Measurements from ENCODE around the gene MCTP1. TPM values are rescaled to one million over a fixed set of nuclear protein-coding genes. Genes with fewer than 3 reads are reported as not detected.

Gene MCTP1
- total RNA-seq, 1 experiment from 2014 or later = 2.5 TPM

DNA sequence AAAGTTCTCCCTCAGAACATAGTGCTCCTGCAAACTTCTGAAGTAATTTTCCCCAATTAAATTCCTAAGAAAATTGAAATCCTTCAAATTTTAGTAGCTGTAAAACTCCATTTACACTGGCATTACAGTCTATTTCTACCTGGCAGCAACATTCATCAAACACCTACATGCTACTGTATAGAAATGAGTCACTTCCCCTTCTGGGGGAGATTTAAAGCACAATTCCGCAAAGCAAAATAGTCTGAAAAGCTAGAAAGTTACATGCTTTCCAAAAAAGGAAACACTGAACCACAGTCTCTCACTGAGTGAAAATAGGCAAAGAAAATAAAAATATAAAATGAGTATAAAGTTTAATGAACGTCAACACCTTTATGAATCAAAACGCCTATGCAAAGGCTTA is 43.3 kb downstream of the MCTP1 start:
- WGBS (ENCODE audit: extremely low coverage, insufficient read length, low lambda C conversion rate) = no CpG with 5 or more reads among the region's 3 CpGs
- no peak overlapping the region for H3K14ac ChIP-seq (ENCODE audit: insufficient read depth, low read length)
- H2BK12ac ChIP-seq (ENCODE audit: insufficient read length, low read depth, low read length) = no peak overlapping the region
- H3K79me2 ChIP-seq (ENCODE audit: insufficient read depth, low read length) = no peaks in the 10 kb centered on the region
- H2AK5ac ChIP-seq (ENCODE audit: insufficient read length, low read length) = no peak overlapping the region
- no peaks in the 10 kb centered on the region for H3K4me1 ChIP-seq (ENCODE audit: insufficient read depth, low read length)
- H4K20me1 ChIP-seq (ENCODE audit: control insufficient read depth, insufficient read depth, insufficient read length) = no peaks in the 10 kb centered on the region
- no peaks in the 10 kb centered on the region for H3K9me3 Mint-ChIP-seq
- H4K8ac ChIP-seq (replicated peaks; ENCODE audit: insufficient read length, low read depth, low read length) = no peak overlapping the region
- no peak overlapping the region for H2BK20ac ChIP-seq (ENCODE audit: low read depth, low read length, poor library complexity, severe bottlenecking)
- no peak overlapping the region for H3K9ac ChIP-seq (ENCODE audit: extremely low read depth, insufficient read length, low read length)
- no peaks in the 10 kb centered on the region for H3K9me3 ChIP-seq (ENCODE audit: control insufficient read depth, low read depth, low read length)
- H3T11ph ChIP-seq (ENCODE audit: low read length) = no peak overlapping the region
- no peak overlapping the region for H4K91ac ChIP-seq (ENCODE audit: insufficient read length, low read depth, low read length)
- no peak overlapping the region for H3K18ac ChIP-seq (ENCODE audit: insufficient read length, low read depth, low read length)
- H3K27ac ChIP-seq (ENCODE audit: insufficient read length, low read depth, low read length) = no peak overlapping the region
- H3K56ac ChIP-seq (ENCODE audit: insufficient read length, low read depth, low read length) = no peak overlapping the region
- no peak overlapping the region for H2BK120ac ChIP-seq (ENCODE audit: low read depth, low read length, poor library complexity, severe bottlenecking)
- no peak overlapping the region for H3K4me2 ChIP-seq (ENCODE audit: insufficient read depth, insufficient read length, low read length)
- H3K36me3 Mint-ChIP-seq (ENCODE audit: insufficient read depth in 1 of 3, low read depth in 3 of 3) = no peaks in the 10 kb centered on the region
- no peak overlapping the region for H2BK5ac ChIP-seq (ENCODE audit: insufficient read length, low read length)
- H3K27ac Mint-ChIP-seq = no peak overlapping the region
- no peak overlapping the region for H3K4me3 Mint-ChIP-seq
- no peak overlapping the region for H3K4ac ChIP-seq (ENCODE audit: low read depth, low read length)
- no peaks in the 10 kb centered on the region for H3K27me3 ChIP-seq (ENCODE audit: insufficient read depth, low read length)
- H2BK15ac ChIP-seq (ENCODE audit: low read depth, low read length) = no peak overlapping the region
- no peaks in the 10 kb centered on the region for H3K27me3 Mint-ChIP-seq (ENCODE audit: low read depth)
- no peaks in the 10 kb centered on the region for H3K23me2 ChIP-seq (ENCODE audit: insufficient read length, low read depth, low read length, poor library complexity, severe bottlenecking)
- no peak overlapping the region for H3K23ac ChIP-seq (ENCODE audit: insufficient read length, low read depth, low read length)
- H3K4me1 Mint-ChIP-seq = 0 out of 4 replicates have a peak, but pooled peaks cover 0 to 7% of the 10 kb centered on the region in 2 experiments
- DNase-seq = no peak
- TF ChIP-seq CTCF (conservative IDR thresholded peaks at IDR 0.05) = no peak
- no peak overlapping the region for H2AFZ ChIP-seq (ENCODE audit: low read length)
- no peak overlapping the region for H4K5ac ChIP-seq (ENCODE audit: insufficient read length, low read depth, low read length)
- H3K79me1 ChIP-seq (ENCODE audit: insufficient read depth, low read depth, low read length, poor library complexity, severe bottlenecking) = no peaks in the 10 kb centered on the region

Measured in H9 (cell line).